HCT116 (cell line): Measurements from ENCODE around the gene AFAP1.

Source experiments
- CEBPB ChIP-seq: IDR thresholded peaks from 2 replicates; pipeline ENCODE4 v1.6.1; 2012; ENCODE audit warnings: low read depth
- EZH2 ChIP-seq: fragments of 200-600 bp; sonication (generic); IDR thresholded peaks from 2 replicates; pipeline ENCODE4 v1.6.1; 2017; ENCODE audit warnings: antibody characterized with exemption, mixed run types
- EZH2phosphoT487 ChIP-seq: fragments of 200-600 bp; IDR thresholded peaks from 2 replicates; pipeline ENCODE4 v1.6.1; 2018; ENCODE audit warnings: antibody characterized with exemption, borderline replicate concordance
- POLR2A ChIP-seq: IDR thresholded peaks from 2 replicates; pipeline ENCODE4 v1.7.0; 2011; ENCODE audit warnings: borderline replicate concordance; ENCODE audit not compliant: insufficient read depth, insufficient read length; ENCODE audit errors: extremely low read depth
- POLR2AphosphoS5 ChIP-seq: IDR thresholded peaks from 2 replicates; pipeline ENCODE4 v1.6.1; 2011; ENCODE audit warnings: mild to moderate bottlenecking, low read depth, low read length, moderate library complexity
- TF ChIP-seq, protein P1 (sequence below), 3 experiments: fragments of 200-600 bp in 1 of 3; sonication (generic) in 1 of 3; IDR thresholded peaks in 2 of 3; conservative IDR thresholded peaks in 1 of 3; 2 replicates each; pipeline ENCODE4 v1.5.1; 2012 to 2017; ENCODE audit warnings: low read depth in 2 of 3, low read length in 2 of 3, antibody characterized with exemption in 1 of 3, borderline replicate concordance in 1 of 3, control low read depth in 1 of 3, mild to moderate bottlenecking in 1 of 3, mixed read lengths in 1 of 3, mixed run types in 1 of 3, moderate library complexity in 1 of 3; ENCODE audit not compliant: insufficient read depth in 1 of 3
- TF ChIP-seq, protein P2 (sequence below): IDR thresholded peaks from 2 replicates; pipeline ENCODE4 v1.6.1; 2012; ENCODE audit warnings: low read depth

GRCh38 chr4:7773401-7774180, 166.1 kb downstream of the AFAP1 start:
- TF ChIP-seq EZH2 (no peak), EZH2phosphoT487 (no peak), CEBPB (no peak), POLR2AphosphoS5 (no peak), POLR2A (no peak)
- TF ChIP-seq, protein P1, sequence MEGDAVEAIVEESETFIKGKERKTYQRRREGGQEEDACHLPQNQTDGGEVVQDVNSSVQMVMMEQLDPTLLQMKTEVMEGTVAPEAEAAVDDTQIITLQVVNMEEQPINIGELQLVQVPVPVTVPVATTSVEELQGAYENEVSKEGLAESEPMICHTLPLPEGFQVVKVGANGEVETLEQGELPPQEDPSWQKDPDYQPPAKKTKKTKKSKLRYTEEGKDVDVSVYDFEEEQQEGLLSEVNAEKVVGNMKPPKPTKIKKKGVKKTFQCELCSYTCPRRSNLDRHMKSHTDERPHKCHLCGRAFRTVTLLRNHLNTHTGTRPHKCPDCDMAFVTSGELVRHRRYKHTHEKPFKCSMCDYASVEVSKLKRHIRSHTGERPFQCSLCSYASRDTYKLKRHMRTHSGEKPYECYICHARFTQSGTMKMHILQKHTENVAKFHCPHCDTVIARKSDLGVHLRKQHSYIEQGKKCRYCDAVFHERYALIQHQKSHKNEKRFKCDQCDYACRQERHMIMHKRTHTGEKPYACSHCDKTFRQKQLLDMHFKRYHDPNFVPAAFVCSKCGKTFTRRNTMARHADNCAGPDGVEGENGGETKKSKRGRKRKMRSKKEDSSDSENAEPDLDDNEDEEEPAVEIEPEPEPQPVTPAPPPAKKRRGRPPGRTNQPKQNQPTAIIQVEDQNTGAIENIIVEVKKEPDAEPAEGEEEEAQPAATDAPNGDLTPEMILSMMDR (IDR thresholded peaks at IDR 0.05 in 2 of 3, conservative IDR thresholded peaks at IDR 0.05 in 1 of 3; ENCODE audit: borderline replicate concordance in 1 of 3, insufficient read depth in 1 of 3, low read depth in 2 of 3, low read length in 2 of 3): no peak
- TF ChIP-seq, protein P2, sequence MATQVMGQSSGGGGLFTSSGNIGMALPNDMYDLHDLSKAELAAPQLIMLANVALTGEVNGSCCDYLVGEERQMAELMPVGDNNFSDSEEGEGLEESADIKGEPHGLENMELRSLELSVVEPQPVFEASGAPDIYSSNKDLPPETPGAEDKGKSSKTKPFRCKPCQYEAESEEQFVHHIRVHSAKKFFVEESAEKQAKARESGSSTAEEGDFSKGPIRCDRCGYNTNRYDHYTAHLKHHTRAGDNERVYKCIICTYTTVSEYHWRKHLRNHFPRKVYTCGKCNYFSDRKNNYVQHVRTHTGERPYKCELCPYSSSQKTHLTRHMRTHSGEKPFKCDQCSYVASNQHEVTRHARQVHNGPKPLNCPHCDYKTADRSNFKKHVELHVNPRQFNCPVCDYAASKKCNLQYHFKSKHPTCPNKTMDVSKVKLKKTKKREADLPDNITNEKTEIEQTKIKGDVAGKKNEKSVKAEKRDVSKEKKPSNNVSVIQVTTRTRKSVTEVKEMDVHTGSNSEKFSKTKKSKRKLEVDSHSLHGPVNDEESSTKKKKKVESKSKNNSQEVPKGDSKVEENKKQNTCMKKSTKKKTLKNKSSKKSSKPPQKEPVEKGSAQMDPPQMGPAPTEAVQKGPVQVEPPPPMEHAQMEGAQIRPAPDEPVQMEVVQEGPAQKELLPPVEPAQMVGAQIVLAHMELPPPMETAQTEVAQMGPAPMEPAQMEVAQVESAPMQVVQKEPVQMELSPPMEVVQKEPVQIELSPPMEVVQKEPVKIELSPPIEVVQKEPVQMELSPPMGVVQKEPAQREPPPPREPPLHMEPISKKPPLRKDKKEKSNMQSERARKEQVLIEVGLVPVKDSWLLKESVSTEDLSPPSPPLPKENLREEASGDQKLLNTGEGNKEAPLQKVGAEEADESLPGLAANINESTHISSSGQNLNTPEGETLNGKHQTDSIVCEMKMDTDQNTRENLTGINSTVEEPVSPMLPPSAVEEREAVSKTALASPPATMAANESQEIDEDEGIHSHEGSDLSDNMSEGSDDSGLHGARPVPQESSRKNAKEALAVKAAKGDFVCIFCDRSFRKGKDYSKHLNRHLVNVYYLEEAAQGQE: no peak
